ENCODE results near the gene PAGE4.

Gene PAGE4, protein sequence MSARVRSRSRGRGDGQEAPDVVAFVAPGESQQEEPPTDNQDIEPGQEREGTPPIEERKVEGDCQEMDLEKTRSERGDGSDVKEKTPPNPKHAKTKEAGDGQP

DNA sequence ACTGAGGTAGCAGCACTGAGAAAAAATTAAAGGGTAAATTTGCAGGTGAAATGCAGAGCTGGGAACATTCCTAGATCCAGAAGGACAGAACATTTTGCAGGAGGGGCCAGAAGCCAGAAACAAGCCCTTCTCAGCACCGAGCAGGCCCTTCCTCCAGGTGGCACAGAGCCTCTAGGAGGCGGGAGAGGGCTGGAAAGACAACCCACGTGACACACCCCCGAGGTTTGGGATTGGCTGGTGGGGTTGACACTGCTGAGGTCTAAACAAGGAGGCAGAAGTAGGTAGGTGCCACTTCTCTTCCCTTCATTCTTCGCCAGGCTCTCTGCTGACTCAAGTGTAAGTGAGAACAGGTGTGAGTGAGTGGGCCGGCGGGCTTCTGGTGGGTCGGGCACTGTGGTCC is at the start of gene PAGE4:
TSS of gene PAGE4 (plus strand) at position 288 of the 400 bp plus-strand sequence. CDS start 1,126 bp downstream, outside the sequence.
- no peak within 1 kb of the TSS for H3K27ac ChIP-seq
- no peak within 1 kb of the TSS for H3K4me3 ChIP-seq

DNA sequence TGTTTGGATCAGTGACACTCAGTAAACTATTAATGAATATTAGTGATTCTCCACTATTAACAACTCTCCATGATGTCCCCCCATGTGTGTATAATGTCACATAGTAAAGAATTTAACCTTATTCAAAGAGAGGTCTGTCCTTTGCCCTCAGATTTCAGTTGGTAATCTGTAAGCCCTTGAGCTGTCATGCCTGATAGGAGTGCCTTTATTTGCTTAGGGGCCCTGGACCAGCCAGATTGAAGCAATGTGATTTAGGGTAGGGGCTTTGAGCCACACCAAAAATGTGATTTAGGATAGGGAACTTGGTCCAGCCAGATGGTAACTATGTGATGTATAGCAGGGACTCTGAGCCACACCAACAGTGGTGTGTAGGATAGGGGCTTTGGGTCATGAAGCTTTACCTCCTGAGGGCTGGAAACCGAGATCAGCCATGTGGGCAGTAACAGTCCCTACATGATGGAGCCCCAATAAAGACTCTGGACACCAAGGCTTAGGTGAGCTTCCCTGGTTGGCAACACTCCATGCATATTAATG is 44.3 kb upstream of the PAGE4 start:
- Histone ChIP-seq H3K27ac (no peak overlapping the region), H3K4me3 (no peak overlapping the region)

DNA sequence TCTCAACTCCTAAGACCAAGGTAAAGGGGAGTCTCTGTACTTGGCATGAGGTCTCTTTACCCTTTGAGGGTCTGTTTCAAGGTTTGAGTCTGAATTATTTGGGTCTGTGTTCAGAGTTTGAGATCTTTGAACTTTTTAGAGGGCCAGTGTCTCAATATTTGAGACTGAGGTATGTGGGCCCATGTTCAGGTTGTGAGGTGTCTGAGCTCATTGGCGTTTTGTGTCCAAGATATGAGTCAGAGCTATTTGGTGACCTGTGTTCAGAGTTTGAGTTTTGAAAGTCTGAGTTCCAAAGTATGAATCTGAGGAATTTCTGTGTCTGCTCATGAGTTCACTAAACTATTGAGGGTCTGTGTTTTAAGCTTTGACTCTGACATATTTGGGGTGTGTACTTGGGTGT is 36.7 kb upstream of the PAGE4 start:
- Histone ChIP-seq H3K4me3 (no peak overlapping the region), H3K27ac (no peak overlapping the region)

DNA sequence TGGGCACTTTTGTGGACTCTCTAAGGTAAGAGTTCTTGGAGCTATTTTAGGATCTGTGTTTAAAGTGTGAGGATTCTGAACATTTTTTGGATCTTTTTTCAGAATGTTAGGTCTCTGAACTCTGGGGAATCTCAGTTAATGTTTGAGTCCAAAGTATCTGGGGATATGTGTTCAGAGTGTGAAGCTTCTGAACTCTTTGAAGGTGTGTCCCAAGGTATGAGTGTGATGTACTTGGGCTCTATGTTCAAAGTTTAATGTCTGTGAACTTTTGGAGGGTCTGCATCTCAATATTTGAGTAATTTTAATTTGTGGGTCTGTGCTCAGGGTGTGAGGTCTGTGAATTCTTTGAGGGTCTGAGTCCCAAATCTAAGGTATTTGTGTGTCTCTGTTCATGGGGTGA is 35.4 kb upstream of the PAGE4 start:
- Histone ChIP-seq H3K4me3 (no peak overlapping the region), H3K27ac (no peak overlapping the region)

DNA sequence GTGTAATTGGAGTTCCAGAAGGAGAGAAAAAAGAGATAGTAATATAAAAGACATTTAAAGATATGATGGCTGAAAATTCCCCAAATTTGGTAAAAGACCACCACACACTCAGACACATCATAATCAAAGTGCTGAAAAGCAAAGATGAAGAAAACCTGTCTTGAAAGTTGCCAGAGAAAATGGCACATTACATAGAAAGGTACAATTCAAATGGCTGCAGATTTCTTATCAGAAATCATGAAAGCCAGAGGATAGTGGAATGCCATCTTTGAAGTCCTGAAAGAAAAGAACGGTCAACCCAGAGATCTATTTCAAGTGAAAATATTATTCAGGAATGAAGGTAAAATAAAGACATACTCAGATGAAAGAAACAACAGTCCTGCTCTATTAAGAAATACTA is 29.3 kb upstream of the PAGE4 start:
- no peak overlapping the region for H3K4me3 ChIP-seq
- H3K27ac ChIP-seq, result no peak overlapping the region

DNA sequence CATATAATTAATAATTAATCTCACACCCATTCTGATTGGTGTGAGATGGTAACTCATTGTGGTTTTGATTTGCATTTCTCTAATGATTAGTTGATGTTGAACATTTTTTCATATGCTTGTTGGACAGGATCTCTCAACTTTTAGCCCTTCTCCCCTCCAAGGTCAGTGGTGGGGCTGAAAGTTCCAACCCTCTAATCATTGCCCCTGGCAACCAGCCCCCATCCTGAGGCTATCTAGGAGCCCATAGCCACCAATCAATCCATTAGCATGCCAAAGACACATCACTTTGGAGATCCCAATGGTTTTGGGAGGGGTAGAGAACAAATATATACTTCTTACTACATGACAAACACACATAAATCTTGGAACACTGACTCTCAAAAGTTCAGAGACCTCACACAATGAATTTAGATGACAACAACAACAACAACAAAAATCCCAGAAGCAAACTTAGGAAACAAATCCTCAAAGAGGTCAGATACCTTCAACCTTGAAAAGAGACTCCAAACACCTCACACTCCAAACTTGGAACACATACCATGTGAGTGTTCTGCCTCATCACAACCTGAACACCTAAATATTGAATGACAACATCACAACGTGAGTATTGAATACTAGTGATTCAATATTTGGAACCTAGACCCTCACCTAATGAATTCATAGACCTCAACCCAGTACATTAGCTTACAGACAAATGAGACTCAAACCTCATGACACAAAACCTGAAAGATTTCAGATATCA is 19.0 kb upstream of the PAGE4 start:
- Histone ChIP-seq H3K27ac (no peak overlapping the region), H3K4me3 (no peak overlapping the region)

DNA sequence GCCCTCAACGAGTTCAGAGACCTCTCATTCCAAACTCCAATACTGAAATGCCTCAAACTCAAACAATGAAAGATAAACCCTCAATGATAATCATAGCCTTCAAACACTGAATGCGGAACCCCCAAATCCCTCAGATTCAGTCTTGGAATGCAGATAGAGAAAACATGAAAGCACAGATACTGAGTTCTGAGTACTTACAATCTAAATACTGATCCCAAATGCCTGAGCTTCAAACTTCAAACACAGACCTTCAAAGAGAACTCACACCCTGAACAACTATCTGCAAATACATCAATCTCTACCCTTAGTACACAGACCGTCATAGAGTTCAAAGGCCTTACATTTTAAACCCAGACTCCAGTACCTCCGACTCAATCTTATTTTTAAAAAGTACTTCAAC is 16.9 kb upstream of the PAGE4 start:
- H3K4me3 ChIP-seq, result no peak overlapping the region
- H3K27ac ChIP-seq, result no peak overlapping the region

DNA sequence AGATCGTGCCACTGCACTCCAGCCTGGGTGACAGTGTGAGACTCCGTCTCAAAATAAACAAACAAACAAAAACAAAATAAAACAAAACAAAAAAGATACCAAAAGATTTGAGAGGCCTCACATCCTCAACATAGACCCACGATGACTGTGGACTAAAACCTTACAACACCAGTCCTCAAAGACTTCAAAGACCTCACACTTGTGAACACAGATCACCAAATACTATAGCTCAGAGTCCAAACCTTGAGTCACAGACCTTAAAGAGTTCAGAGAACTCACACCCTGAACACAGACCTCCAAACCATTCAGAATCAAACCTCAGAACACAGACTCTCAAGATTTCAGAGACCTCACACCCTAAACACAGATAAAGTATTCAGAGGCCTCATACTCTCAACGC is 12.7 kb upstream of the PAGE4 start:
- no peak overlapping the region for H3K4me3 ChIP-seq
- no peak overlapping the region for H3K27ac ChIP-seq

DNA sequence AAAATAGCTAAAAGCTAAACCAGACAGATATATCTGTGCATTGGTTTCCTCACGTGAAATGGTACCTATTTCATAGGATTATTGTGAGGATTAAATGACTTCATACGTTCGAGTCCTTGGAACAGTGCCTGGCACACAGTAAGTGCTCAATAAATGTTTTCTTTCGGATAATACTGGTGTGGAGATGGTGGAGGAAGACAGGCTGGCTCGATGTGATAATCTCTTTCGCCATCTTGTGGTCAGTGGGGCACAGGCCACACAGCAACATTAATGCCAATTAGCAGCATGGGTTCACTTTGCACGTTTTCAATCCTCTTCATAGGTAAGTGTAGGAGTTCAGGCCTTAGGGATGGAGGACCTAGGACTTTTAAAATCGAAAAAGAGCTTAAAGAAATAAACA is 9.3 kb downstream of the PAGE4 start:
- Histone ChIP-seq H3K27ac (no peak overlapping the region), H3K4me3 (no peak overlapping the region)

DNA sequence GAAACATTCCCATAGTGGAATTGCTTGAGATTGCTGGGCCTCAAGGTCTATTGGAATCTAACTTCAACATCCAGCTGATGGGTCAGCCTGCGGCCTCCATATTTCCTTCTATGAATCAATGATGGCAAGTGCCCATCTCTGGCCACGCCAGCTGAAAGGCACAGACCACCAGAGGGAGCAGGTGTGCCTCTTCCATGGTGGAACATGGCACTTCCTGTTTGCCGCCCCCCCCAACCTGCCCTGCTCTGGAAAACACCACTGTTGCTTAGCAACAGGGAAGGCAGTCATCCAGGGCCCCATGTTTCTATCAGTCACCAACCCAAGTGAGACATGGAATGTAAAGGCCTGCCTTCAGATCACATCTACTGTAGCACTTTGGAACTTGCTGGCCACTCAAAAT is 11.6 kb downstream of the PAGE4 start:
- no peak overlapping the region for H3K27ac ChIP-seq
- no peak overlapping the region for H3K4me3 ChIP-seq

DNA sequence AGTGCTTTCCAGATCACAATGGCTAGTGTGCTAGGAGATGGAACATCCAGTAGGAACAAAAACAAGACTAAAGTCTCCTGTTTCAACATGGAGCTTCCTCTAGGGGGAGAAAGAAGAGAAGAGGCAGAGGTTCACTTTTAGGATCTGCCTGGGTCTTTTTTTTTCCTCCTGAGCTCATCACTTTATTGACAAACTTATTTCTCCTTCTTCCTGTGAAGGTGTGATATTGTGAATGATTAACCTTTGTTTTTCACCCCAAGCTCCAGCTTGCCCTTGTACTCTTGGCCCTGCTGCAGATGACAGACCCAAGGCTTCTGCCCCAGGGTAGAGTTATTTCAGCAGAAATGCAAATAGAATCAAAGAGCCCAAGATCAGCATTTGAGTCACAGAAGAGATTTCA is 13.5 kb downstream of the PAGE4 start:
- H3K27ac ChIP-seq, result no peak overlapping the region
- H3K4me3 ChIP-seq, result no peak overlapping the region

DNA sequence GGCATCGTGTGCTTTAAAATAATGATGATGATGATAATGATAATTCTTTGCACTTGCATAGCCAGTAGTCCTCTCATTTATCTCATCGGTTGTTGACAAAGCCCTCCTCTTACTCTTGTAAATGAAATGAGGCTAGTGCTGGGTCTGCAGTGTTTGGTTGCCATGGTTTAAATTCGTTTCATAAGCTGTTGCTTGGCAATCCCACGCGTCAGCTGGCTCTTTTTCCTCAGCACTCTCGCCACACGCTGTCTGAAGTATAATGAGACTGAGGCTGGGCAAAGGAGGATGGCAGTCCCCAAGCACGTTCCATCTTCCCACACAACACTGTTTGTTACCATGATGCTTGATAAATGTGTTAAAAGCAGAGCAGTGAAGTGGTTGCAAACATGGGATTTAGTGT is 15.5 kb downstream of the PAGE4 start:
- no peak overlapping the region for H3K4me3 ChIP-seq

DNA sequence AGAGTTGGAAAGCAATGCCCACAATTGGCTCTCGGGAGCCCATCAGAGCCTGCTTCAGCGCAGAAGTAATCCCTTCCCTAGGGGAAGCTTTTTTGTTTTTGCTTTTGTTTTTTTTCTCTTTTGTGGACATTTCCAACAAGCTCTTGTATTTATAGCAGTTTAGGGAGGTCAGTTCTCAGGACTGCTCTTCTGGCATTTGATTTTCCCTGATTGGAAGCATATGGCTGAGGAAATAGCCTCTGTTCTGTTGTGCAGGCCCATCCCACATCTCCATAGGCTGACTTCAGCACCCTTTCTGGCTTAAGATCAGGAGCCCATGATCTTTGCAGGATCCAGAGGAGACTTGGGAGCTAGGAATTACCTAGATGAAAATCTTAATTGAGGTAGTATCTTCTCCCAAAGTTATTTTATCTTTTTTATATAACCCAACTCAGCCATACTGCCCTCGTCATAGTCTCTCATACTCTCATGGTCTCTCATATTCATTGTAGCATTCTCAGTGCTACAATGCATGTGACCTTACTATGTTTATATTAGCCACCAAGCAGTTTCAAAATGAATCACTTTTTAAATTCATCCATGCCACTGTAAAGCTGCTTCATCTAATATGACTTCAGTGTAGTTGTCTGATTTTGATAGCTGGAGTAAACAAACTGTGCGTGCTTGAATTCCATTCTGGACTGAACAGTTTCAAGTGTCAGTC is 16.7 kb downstream of the PAGE4 start:
- no peak overlapping the region for H3K27ac ChIP-seq
- no peak overlapping the region for H3K4me3 ChIP-seq

More for the DNA sequence above, 15.5 kb downstream of the PAGE4 start:
- H3K27ac ChIP-seq, result no peak overlapping the region

DNA sequence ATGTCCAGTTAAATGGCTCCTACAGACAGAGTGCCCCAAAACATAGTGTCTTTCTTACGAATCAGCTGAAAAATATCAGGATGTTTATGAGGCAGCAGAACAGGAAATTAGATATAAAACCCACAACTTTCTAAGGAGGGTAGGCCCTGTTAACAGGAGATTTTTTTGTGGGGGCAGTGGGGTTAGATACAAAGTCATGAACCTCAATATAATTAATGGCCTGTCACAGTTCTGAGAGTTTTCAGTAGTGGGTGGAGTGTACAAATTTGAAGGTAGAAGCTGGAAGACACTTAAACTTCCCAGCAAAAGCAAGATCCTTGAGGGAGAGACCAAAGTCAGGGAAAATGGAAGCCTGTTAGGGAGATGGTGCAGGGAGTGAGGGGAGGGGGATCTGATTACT is 17.4 kb downstream of the PAGE4 start:
- H3K4me3 ChIP-seq, result no peak overlapping the region
- H3K27ac ChIP-seq, result no peak overlapping the region

DNA sequence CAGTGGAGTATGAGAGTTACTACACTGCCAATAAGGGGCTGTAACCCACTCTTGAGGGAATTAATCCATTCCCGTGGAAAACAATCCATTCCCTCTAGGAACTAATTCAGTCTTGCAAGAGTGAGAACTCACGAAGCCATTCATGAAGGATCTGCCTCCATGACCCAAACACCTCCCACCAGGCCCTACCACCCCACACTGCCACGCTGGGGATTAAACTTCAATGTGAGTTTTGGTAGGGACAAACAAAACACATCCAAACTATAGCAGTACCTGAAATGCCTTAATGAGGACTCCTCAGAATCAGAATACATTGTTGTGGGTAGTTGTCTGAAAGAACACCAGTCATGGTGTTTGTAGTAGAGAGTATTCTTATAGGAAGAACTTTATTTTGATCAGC is 19.2 kb downstream of the PAGE4 start:
- Histone ChIP-seq H3K4me3 (no peak overlapping the region), H3K27ac (no peak overlapping the region)

DNA sequence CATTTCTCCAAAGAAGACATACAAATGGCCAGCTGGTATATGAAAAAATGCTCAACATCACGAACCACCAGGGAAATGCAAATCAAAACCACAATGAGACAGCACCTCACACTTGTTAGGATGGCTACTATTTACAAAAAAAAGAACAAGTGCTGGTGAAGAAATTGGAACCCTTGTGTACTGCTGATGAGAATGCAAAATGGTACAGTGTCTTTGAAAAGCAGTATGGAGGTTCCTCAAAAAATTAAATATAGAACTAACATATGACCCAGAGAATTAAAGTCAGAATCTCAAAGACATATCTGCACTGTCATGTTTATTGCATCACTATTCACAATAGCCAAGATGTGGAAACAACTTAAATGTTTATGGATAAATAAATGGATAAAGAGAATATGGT is 20.9 kb downstream of the PAGE4 start:
- H3K27ac ChIP-seq, result no peak overlapping the region
- H3K4me3 ChIP-seq, result no peak overlapping the region

DNA sequence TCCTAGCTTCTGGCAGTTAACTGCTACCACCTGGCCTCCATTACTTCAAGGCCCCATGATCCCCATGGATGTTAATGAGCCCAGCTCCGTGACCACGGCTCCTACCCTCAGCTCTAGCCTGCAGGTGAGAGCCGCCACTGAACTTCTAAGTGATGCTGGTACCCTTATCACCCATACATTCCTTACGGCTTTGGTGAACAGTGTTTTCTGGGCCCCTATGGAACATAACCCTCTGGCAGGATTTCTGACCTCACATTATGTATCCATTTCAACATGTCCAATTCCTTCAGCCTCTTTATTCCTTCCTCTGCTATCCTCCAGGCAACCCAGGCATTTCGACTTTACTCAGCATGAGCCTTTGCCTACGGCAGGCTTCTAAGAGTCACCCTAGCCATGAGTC is 24.6 kb downstream of the PAGE4 start:
- Histone ChIP-seq H3K4me3 (no peak overlapping the region), H3K27ac (no peak overlapping the region)

DNA sequence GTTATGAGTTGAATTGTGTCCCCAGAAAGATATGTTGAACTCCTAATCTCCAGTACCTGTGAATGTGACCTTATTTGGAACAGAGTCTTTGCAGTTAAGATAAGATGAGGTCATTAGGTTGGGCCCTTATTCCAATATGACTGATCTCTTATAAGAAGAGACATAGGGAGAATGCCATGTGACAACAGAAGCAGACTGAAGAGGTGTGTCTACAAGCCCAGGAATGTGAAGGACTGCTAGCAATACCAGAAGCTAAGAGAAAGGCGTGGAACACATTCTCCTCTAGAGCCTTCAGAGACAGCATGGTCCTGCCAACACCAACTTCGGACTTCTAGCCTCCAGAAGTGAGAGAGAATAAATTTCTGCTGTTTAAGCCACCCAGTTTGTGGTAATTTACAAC is 27.7 kb downstream of the PAGE4 start:
- Histone ChIP-seq H3K27ac (no peak overlapping the region), H3K4me3 (no peak overlapping the region)

DNA sequence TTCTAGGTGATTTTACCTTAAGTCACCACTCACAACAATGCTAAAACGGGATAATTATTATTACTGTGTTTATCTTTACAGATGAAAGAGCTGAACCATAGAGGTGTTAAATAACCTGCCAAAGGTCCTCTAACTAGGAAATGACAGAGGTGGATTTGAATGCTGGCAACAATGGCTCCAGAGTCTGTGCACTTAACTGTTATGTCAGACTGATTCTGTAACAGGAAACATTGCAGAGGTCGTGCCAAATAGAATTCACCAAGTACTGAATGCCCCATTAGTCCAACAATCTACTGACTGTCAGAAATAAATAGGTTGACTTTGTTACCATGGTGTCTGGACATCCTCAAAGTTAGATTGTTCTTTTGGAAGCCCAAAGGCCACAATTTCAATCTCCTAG is 29.2 kb downstream of the PAGE4 start:
- H3K4me3 ChIP-seq, result no peak overlapping the region

DNA sequence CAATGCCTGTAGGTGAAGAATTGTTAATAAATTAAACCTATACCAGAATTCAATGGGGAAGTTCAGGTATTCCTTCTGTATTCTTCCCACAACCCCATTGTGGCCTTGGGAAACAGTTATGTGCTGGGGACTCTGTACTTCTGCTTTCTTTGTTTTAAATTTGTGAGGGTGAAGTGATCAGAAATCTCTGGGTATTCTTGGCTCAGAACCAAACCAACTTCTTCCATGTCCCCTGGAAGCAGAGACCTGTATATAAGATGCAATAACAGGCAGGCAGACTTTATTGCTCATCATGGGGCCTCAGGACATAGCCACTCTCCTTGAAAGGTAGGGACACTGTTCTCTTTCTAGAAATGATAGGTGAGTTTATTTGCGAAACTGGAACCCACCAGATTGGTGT is 30.4 kb downstream of the PAGE4 start:
- no peak overlapping the region for H3K4me3 ChIP-seq
- H3K27ac ChIP-seq, result no peak overlapping the region

More for the DNA sequence above, 29.2 kb downstream of the PAGE4 start:
- no peak overlapping the region for H3K27ac ChIP-seq

DNA sequence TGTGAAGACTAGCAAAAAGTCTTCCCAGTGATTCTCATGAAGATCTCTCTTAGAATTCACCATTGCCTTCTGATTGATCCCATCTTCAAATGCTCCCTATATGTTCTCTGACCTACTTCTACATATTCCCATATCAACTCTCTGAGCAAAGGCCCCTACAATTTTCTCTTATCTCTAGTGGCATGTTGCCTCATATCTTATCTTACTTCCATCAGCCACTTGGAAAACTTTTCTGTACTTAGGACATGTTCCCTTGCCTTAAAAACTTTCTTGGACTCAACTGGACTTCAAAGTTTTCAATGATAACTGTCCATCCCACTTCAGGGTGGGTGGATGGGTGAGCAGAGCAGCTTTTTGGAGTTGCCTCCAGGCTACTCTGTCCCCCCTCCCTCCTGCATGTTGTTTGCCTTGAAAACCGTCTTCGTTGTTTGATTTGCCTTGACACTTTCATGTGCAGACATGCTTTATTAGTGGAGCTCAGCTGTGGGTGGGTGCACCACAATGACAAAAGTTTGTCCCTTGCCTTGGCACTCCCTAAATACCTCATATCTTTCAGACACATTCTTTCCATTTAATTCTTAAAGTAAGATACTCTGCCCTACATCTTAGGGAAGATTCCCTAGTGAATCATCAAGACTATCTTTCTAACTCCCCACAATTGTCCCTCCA is 31.9 kb downstream of the PAGE4 start:
- Histone ChIP-seq H3K27ac (no peak overlapping the region), H3K4me3 (no peak overlapping the region)
